Measurements from ENCODE around the gene MSH5. TPM values are rescaled to one million over a fixed set of nuclear protein-coding genes. Genes with fewer than 3 reads are reported as not detected.

The MSH5 gene
- total and polyA plus RNA-seq, 2 of the 13 experiments (the other 11 are each of a cell fraction or from before 2014, with no cell fraction given) = 10.2 to 38.7 TPM

DNA sequence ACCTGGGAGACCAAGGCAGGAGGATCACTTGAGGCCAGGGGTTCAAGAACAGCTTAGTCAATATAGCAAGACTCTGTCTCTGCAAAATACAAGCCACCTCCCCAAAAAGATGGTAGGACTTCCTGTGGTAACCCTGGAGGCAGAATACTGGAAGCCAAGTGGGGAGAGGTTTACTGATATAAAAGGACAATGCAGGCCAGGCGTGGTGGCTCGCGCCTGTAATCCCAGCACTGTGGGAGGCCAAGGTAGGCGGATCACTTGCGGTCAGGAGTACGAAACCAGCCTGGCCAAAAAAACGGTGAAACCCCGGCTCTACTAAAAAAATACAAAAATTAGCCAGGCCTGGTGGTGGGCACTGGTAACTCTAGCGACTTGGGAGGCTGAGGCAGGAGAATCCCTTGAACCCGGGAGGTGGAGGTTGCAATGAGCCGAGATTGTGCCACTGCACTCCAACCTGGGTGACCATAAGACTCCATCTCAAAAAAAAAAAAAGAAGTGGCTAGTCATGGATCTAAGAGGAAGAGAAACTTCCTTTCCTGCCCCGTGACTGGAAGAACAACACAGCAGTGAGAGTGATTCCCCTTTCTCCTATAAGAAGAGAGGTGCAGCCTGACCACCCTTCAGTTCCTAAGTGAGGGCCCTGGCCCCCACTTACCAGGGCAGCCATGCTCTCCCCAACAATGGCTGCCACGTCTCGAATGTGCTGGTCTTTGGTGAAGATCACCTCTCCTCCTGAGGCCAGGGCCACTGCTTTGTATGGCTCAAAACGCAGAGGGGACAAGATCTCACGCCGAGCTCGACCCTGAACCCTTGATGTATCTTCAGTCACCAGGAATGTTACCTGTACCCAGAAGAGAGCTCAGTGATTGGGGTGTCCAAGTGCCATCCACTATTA is 28.8 kb downstream of the MSH5 start:
- ATAC-seq (no peak), FAIRE-seq (no peak), DNase-seq (ENCODE audit: low spot score) (no peak)
- in situ Hi-C loops (cut with HindIII; ENCODE audit: extremely low pct_ligation_motif_present, low pct_unique_long_range_greater_than_20kb) = loop anchor here (5.0 kb wide), 2 partner anchors 36 to 86 kb away; partner anchors contain the start of gene LY6G5C
- TF ChIP-seq AHR (CRISPR knock-in tag; IDR thresholded peaks at IDR 0.05) = no peak
- TF ChIP-seq ZNF891 (CRISPR knock-in tag; IDR thresholded peaks at IDR 0.05) = 0 out of 2 replicates have a peak, but pooled peaks have one; percentile 10
- ChIA-PET CTCF (ENCODE audit: low intra/inter-chr PET ratio, low total read pairs) (interaction anchor here (3.5 to 3.8 kb wide), 2 partner anchors 39 to 87 kb away, joined by 30 to 74 read pairs; partner anchors contain the start of genes DDAH2 and LY6G5C), POLR2A (interaction anchor here (0.8 to 9.0 kb wide), 8 partner anchors 10 to 103 kb away, joined by 4 to 279 read pairs (median 8); partner anchors contain the start of genes ABHD16A, CLIC1, CSNK2B and DDAH2)
- intact Hi-C loops (cut with micrococcal nuclease; ENCODE audit: unreplicated experiment) = loop anchor here (1.0 kb wide), 2 partner anchors 39 to 88 kb away; partner anchors contain the start of gene DDAH2
- Histone ChIP-seq H3K27me3 (ENCODE audit: control insufficient read depth in 1 of 2, insufficient read depth in 2 of 2, low read length in 2 of 2) (no peaks in the 10 kb centered on the region), H3K9me3 (ENCODE audit: low read length) (no peaks in the 10 kb centered on the region), H3K9ac (ENCODE audit: insufficient read depth, low read depth, low read length) (no peak overlapping the region), H3K79me2 (ENCODE audit: insufficient read depth, low read length) (no peaks in the 10 kb centered on the region), H2AFZ (ENCODE audit: low read length) (no peak overlapping the region), H3K27ac (ENCODE audit: extremely low read length, insufficient read depth, low read length) (no peak overlapping the region), H4K20me1 (ENCODE audit: insufficient read depth, low read length) (no peaks in the 10 kb centered on the region), H3K4me1 (ENCODE audit: insufficient read depth, low read length) (peaks cover 49% of the 10 kb centered on the region), H3K4me2 (ENCODE audit: low read depth, low read length) (no peak overlapping the region), H3K36me3 (replicated peaks in 1 of 2; ENCODE audit: control insufficient read depth in 1 of 2, insufficient read depth in 2 of 2, low read length in 2 of 2) (no peaks in the 10 kb centered on the region), H3K4me3 (replicated peaks in 1 of 3; ENCODE audit: insufficient read depth in 1 of 3, low read depth in 2 of 3, low read length in 3 of 3) (no peak overlapping the region)
- no TSS peak for BruUV-seq (replicated peaks)
- 93% methylated on average over 18 of the region's 18 CpGs for WGBS (ENCODE audit: low lambda C conversion rate)

DNA sequence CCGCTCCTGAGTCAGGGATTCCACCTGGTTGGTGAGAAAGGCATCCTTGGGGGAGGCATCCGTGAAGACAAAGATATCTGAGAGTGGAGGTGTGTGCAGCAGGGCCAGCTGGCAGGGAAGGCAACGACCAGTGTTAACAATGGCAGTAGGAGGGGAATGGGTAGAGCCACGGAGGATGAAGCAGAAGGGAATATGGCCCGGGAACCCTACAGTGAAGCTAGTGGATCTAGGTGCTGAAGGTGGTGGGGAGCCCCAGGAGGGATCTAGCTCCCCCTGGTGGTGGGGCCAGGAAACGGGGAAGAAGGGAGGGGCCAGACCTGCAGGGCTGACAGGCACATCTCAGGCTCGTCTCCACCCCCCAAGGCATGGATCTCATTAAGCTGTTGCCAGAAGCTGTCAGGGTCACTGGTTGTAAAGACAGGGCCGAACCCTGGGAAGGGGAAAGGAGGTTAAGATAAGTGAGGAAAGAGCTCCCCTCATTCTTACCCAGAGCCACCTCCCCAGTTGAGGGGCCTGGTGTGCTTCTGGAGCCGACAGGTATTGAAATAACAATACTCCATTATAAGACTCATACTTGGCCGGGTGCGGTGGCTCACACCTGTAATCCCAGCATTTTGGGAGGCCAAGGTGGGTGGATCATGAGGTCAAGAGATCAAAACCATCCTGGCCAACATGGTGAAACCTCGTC is 30.0 kb downstream of the MSH5 start:
- Histone ChIP-seq H3K4me1 (ENCODE audit: insufficient read depth, low read length) (peaks cover 44% of the 10 kb centered on the region), H3K27me3 (ENCODE audit: control insufficient read depth in 1 of 2, insufficient read depth in 2 of 2, low read length in 2 of 2) (no peaks in the 10 kb centered on the region), H3K9ac (ENCODE audit: insufficient read depth, low read depth, low read length) (no peak overlapping the region), H4K20me1 (ENCODE audit: insufficient read depth, low read length) (no peaks in the 10 kb centered on the region), H2AFZ (ENCODE audit: low read length) (no peak overlapping the region), H3K4me2 (ENCODE audit: low read depth, low read length) (0 out of 2 replicates have a peak overlapping the region, but pooled peaks have one; percentile 22), H3K79me2 (ENCODE audit: insufficient read depth, low read length) (no peaks in the 10 kb centered on the region), H3K9me3 (ENCODE audit: low read length) (no peaks in the 10 kb centered on the region), H3K4me3 (replicated peaks in 1 of 3; ENCODE audit: insufficient read depth in 1 of 3, low read depth in 2 of 3, low read length in 3 of 3) (no peak overlapping the region), H3K27ac (ENCODE audit: extremely low read length, insufficient read depth, low read length) (no peak overlapping the region), H3K36me3 (replicated peaks in 1 of 2; ENCODE audit: control insufficient read depth in 1 of 2, insufficient read depth in 2 of 2, low read length in 2 of 2) (no peaks in the 10 kb centered on the region)
- 33% methylated on average over 12 of the region's 12 CpGs for WGBS (ENCODE audit: low lambda C conversion rate)
- intact Hi-C loops (cut with micrococcal nuclease; ENCODE audit: unreplicated experiment) (loop anchor here (1.0 to 10.0 kb wide), 3 partner anchors 41 to 155 kb away; partner anchors contain the start of genes C2 and DDAH2), in situ Hi-C loops (cut with HindIII; ENCODE audit: extremely low pct_ligation_motif_present, low pct_unique_long_range_greater_than_20kb) (loop anchor here (5.0 kb wide), 3 partner anchors 38 to 88 kb away; partner anchors contain the start of gene LY6G5C)
- ATAC-seq (peak; percentile 61), FAIRE-seq (peak; percentile 82), DNase-seq (ENCODE audit: low spot score) (peak; percentile 71)
- ChIA-PET CTCF (ENCODE audit: low intra/inter-chr PET ratio, low total read pairs) (interaction anchor here (0.7 to 3.8 kb wide), 6 partner anchors 21 to 88 kb away, joined by 3 to 74 read pairs (median 4); partner anchors contain the start of genes DDAH2 and LY6G5C), POLR2A (interaction anchor here (0.6 to 9.0 kb wide), 21 partner anchors 9 to 115 kb away, joined by 3 to 279 read pairs (median 5); partner anchors contain the start of genes ABHD16A, APOM, CLIC1 and CSNK2B)
- no TSS peak for BruUV-seq (replicated peaks)
- no peak for TF ChIP-seq ZNF570 (CRISPR knock-in tag; IDR thresholded peaks at IDR 0.05; ENCODE audit: borderline replicate concordance)
- no peak for TF ChIP-seq ZNF670 (CRISPR knock-in tag; IDR thresholded peaks at IDR 0.05; ENCODE audit: borderline replicate concordance)
- TF ChIP-seq SATB2 (CRISPR knock-in tag; IDR thresholded peaks at IDR 0.05) = no peak
- TF ChIP-seq ZNF724P (CRISPR knock-in tag; IDR thresholded peaks at IDR 0.05; ENCODE audit: borderline replicate concordance) = no peak
- TF ChIP-seq ZFX (CRISPR knock-in tag; IDR thresholded peaks at IDR 0.05; ENCODE audit: low read depth) = 0 out of 2 replicates have a peak, but pooled peaks have one; percentile 23
- TF ChIP-seq, protein P1, sequence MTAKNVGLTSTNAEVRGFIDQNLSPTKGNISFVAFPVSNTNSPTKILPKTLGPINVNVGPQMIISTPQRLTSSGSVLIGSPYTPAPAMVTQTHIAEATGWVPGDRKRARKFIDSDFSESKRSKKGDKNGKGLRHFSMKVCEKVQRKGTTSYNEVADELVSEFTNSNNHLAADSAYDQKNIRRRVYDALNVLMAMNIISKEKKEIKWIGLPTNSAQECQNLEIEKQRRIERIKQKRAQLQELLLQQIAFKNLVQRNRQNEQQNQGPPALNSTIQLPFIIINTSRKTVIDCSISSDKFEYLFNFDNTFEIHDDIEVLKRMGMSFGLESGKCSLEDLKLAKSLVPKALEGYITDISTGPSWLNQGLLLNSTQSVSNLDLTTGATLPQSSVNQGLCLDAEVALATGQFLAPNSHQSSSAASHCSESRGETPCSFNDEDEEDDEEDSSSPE (CRISPR knock-in tag; IDR thresholded peaks at IDR 0.05) = no peak
- TF ChIP-seq ZNF232 (CRISPR knock-in tag; IDR thresholded peaks at IDR 0.05; ENCODE audit: borderline replicate concordance) = no peak
- TF ChIP-seq SAFB2 (CRISPR knock-in tag; IDR thresholded peaks at IDR 0.05; ENCODE audit: borderline replicate concordance, low read depth) = no peak
- no peak for TF ChIP-seq ZC3H13 (CRISPR knock-in tag; IDR thresholded peaks at IDR 0.05)
- TF ChIP-seq, protein P2, sequence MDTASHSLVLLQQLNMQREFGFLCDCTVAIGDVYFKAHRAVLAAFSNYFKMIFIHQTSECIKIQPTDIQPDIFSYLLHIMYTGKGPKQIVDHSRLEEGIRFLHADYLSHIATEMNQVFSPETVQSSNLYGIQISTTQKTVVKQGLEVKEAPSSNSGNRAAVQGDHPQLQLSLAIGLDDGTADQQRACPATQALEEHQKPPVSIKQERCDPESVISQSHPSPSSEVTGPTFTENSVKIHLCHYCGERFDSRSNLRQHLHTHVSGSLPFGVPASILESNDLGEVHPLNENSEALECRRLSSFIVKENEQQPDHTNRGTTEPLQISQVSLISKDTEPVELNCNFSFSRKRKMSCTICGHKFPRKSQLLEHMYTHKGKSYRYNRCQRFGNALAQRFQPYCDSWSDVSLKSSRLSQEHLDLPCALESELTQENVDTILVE (CRISPR knock-in tag; IDR thresholded peaks at IDR 0.05) = peak; percentile 61; the same call in 1 of the 2 replicates

All from HepG2 (cell line).